Mammary epithelial cell (primary cell): ENCODE results near the gene CDK14.

Source experiments
- EZH2 ChIP-seq: IDR thresholded peaks from 2 replicates; pipeline ENCODE4 v1.6.1; 2012; ENCODE audit warnings: low read length, inconsistent platforms, borderline replicate concordance
- TF ChIP-seq, protein P1 (sequence below), 2 donors: IDR thresholded peaks in 1 of 2; conservative IDR thresholded peaks in 1 of 2; 2 replicates each; pipeline ENCODE4 v1.5.1; 2011 to 2012; ENCODE audit warnings: inconsistent platforms in 2 of 2, low read length in 2 of 2, mild to moderate bottlenecking in 2 of 2, control low read depth in 1 of 2, low read depth in 1 of 2; ENCODE audit not compliant: insufficient read depth in 1 of 2; ENCODE audit errors: extremely low read depth in 1 of 2

DNA sequence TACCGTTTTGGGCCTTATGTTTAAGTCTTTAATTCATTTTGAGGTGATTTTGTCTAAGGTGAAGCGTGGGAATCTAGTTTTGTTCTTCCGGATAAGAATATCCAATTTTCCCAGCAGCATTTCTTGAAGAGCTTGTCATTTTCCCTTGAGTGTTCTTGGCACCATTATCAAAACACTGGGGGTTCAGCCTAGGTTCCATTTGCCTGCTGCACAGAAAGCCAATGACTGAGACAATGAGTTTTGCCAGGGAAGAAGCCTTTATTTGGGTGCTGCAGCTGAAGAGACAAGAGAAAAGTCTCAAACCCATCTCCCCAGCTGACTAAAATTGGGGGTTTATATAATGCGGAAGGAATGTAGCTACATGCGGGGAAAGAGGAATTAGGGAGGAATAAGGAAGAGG is 380.9 kb downstream of the CDK14 start:
- TF ChIP-seq, protein P1, sequence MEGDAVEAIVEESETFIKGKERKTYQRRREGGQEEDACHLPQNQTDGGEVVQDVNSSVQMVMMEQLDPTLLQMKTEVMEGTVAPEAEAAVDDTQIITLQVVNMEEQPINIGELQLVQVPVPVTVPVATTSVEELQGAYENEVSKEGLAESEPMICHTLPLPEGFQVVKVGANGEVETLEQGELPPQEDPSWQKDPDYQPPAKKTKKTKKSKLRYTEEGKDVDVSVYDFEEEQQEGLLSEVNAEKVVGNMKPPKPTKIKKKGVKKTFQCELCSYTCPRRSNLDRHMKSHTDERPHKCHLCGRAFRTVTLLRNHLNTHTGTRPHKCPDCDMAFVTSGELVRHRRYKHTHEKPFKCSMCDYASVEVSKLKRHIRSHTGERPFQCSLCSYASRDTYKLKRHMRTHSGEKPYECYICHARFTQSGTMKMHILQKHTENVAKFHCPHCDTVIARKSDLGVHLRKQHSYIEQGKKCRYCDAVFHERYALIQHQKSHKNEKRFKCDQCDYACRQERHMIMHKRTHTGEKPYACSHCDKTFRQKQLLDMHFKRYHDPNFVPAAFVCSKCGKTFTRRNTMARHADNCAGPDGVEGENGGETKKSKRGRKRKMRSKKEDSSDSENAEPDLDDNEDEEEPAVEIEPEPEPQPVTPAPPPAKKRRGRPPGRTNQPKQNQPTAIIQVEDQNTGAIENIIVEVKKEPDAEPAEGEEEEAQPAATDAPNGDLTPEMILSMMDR (conservative IDR thresholded peaks at IDR 0.05 in 1 of 2, IDR thresholded peaks at IDR 0.05 in 1 of 2; ENCODE audit: extremely low read depth in 1 of 2, insufficient read depth in 1 of 2, low read depth in 1 of 2, low read length in 2 of 2): no peak
- no peak for TF ChIP-seq EZH2
